ENCODE data around the gene B4GALT5. TPM values are rescaled to one million over a fixed set of nuclear protein-coding genes. Genes with fewer than 3 reads are reported as not detected.

The B4GALT5 gene
- polyA plus RNA-seq, 3 donors = 2.4 to 18.3 (median 2.7) TPM

DNA sequence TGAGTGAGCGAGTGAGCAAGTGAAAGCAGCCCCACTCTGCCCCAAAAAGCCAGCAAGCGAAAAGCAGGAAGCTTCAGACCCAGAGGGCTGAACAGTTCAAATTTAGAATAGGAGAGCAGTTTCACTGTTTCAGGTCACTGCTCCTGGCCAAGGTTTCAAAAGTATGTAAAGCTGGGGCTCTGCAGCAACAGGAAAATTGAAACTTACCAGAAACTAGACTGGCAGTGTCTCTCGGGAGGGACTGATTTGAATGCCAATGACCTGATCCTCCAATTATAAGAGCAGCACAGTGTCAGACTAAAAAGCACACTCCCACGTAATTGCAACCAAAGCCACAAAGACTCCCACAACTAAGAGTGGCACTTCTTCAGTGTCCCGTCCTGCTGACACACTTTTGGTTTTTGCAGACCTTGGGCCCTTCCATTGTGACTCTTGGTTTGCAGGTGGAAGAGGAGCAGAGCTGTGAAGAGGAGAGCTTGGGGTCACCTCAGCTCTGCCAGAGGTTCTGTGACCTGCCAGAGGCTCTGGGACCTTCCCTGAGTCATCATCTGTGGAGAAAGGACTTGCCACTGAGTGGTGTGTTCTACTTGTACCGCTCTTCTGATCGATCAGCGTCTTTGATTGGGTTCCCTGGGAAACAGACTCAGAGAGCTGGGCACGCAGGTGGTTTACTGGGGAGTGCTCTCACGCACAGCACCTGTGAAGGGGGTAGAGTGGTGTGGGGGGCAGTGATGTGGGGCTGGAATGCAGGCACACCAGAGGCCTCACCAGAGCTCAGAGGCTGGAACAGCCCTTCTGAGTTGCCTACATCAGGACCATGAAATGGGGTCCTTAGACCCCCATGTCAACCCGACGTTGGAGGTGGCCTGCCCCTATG, 93.1 kb downstream of the B4GALT5 start:
- H3K79me2 ChIP-seq (ENCODE audit: insufficient read depth, low read length) = no peaks in the 10 kb centered on the region
- H3K27me3 ChIP-seq (ENCODE audit: control insufficient read depth in 2 of 2, insufficient read depth in 2 of 2, low read length in 2 of 2) = no peaks in the 10 kb centered on the region
- H3K4me1 Mint-ChIP-seq = peaks cover 12% of the 10 kb centered on the region
- no peak overlapping the region for H2AFZ ChIP-seq (ENCODE audit: insufficient read depth, low read depth, low read length, poor library complexity, severe bottlenecking)
- no peak overlapping the region for H3K4me3 ChIP-seq (replicated peaks in 1 of 3; ENCODE audit: low read depth in 2 of 3, low read length in 3 of 3)
- H3K4me2 ChIP-seq (replicated peaks; ENCODE audit: extremely low read depth, low read length, poor library complexity, severe bottlenecking) = no peak overlapping the region
- no peaks in the 10 kb centered on the region for H3K9me3 ChIP-seq (replicated peaks in 1 of 2; ENCODE audit: control insufficient read depth in 1 of 2, insufficient read depth in 1 of 2, low read length in 2 of 2)
- H3K9me3 Mint-ChIP-seq = peaks cover 0 to 6% (median 3%) of the 10 kb centered on the region in 7 donors
- peaks cover 0 to 8% (median 3%) of the 10 kb centered on the region in 3 donors for H3K27me3 Mint-ChIP-seq (ENCODE audit: low read depth in 3 of 3)
- no peaks in the 10 kb centered on the region for H3K36me3 ChIP-seq (replicated peaks in 1 of 2; ENCODE audit: control insufficient read depth in 1 of 2, insufficient read depth in 2 of 2, low read length in 2 of 2)
- no peak for DNase-seq
- no peak overlapping the region for H3K27ac ChIP-seq (ENCODE audit: low read depth in 1 of 2, low read length in 2 of 2)
- 79% methylated on average over 11 of the region's 12 CpGs for WGBS (ENCODE audit: insufficient coverage)
- no peak overlapping the region for H3K27ac Mint-ChIP-seq
- intact Hi-C loops (cut with micrococcal nuclease) = no loop called here
- H3K4me3 Mint-ChIP-seq = no peak overlapping the region
- no peaks in the 10 kb centered on the region for H3K4me1 ChIP-seq (ENCODE audit: control insufficient read depth in 1 of 2, insufficient read depth in 2 of 2, low read length in 2 of 2)
- H4K20me1 ChIP-seq (ENCODE audit: insufficient read depth, low read length) = no peaks in the 10 kb centered on the region
- no peak overlapping the region for H3K9ac ChIP-seq (ENCODE audit: insufficient read depth, low read length, poor library complexity, severe bottlenecking)
- no peaks in the 10 kb centered on the region for H3K36me3 Mint-ChIP-seq
- TF ChIP-seq CTCF (IDR thresholded peaks at IDR 0.05) = no peak

- H3K79me2 ChIP-seq (ENCODE audit: insufficient read depth, low read length) = no peaks in the 10 kb centered on the region
- no peak overlapping the region for H3K9ac ChIP-seq (ENCODE audit: insufficient read depth, low read length, poor library complexity, severe bottlenecking)
- no peaks in the 10 kb centered on the region for H3K9me3 ChIP-seq (replicated peaks in 1 of 2; ENCODE audit: control insufficient read depth in 1 of 2, insufficient read depth in 1 of 2, low read length in 2 of 2)
- peaks cover 6% of the 10 kb centered on the region for H3K4me1 Mint-ChIP-seq
- H3K9me3 Mint-ChIP-seq = peaks cover 0 to 6% (median 3%) of the 10 kb centered on the region in 7 donors
- H3K36me3 Mint-ChIP-seq = no peaks in the 10 kb centered on the region
- no peak for DNase-seq
- no peaks in the 10 kb centered on the region for H4K20me1 ChIP-seq (ENCODE audit: insufficient read depth, low read length)
- intact Hi-C loops (cut with micrococcal nuclease) = no loop called here
- no peaks in the 10 kb centered on the region for H3K27me3 ChIP-seq (ENCODE audit: control insufficient read depth in 2 of 2, insufficient read depth in 2 of 2, low read length in 2 of 2)
- WGBS (ENCODE audit: insufficient coverage) = 100% methylated on average over 3 of the region's 4 CpGs
- H3K27ac ChIP-seq (ENCODE audit: low read depth in 1 of 2, low read length in 2 of 2) = no peak overlapping the region
- no peak for TF ChIP-seq CTCF (IDR thresholded peaks at IDR 0.05)
- H3K4me3 Mint-ChIP-seq = no peak overlapping the region
- no peaks in the 10 kb centered on the region for H3K4me1 ChIP-seq (ENCODE audit: control insufficient read depth in 1 of 2, insufficient read depth in 2 of 2, low read length in 2 of 2)
- H3K27me3 Mint-ChIP-seq (ENCODE audit: low read depth in 3 of 3) = peaks cover 0 to 5% (median 3%) of the 10 kb centered on the region in 3 donors
- H3K4me3 ChIP-seq (replicated peaks in 1 of 3; ENCODE audit: low read depth in 2 of 3, low read length in 3 of 3) = no peak overlapping the region
- H3K27ac Mint-ChIP-seq = no peak overlapping the region
- H2AFZ ChIP-seq (ENCODE audit: insufficient read depth, low read depth, low read length, poor library complexity, severe bottlenecking) = no peak overlapping the region
- no peaks in the 10 kb centered on the region for H3K36me3 ChIP-seq (replicated peaks in 1 of 2; ENCODE audit: control insufficient read depth in 1 of 2, insufficient read depth in 2 of 2, low read length in 2 of 2)
- H3K4me2 ChIP-seq (replicated peaks; ENCODE audit: extremely low read depth, low read length, poor library complexity, severe bottlenecking) = no peak overlapping the region
Observed at GRCh38 chr20:49619113-49620048, 94.3 kb downstream of the B4GALT5 start.

Measured in CD14-positive monocyte (primary cell).